Measurements from ENCODE around the gene UMPS.
A peak's percentile ranks its signal among the peaks of the same experiment; 100 is the strongest.
"Not testable (repeated sequence)": the region's sequence is repeated elsewhere in the genome, so short reads cannot be mapped to it uniquely, and the experiment has no call there.

Gene UMPS

DNA sequence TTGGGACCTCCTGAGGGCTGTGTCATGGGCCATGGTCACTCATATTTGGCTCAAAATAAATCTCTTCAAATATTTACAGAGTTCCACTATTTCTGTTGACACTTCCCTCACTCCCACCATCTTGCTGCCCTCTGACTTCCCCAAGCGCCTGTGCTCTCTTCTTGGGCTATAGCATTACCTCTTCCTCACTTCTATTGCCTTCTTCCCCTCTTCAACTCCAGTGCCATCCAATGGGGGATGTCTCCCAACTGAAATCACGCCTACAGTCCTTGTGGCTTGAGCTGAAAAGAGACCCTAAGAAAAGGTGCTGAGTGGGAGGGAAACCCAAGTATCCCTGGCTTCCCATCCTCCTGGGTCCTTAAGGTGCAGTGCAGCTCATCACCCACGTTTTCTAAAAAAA is 21.8 kb downstream of the UMPS start:
- no peak overlapping the region for H3K4me3 ChIP-seq (ENCODE audit: low read depth, low read length)
- DNase-seq (ENCODE audit: low read depth): no peak
- in situ Hi-C loops (cut with HindIII; ENCODE audit: low sequenced_read_pairs): loop anchor here (25.0 kb wide), 2 partner anchors 685 to 810 kb away; no protein-coding TSS in a partner anchor
- TF ChIP-seq, protein P1, sequence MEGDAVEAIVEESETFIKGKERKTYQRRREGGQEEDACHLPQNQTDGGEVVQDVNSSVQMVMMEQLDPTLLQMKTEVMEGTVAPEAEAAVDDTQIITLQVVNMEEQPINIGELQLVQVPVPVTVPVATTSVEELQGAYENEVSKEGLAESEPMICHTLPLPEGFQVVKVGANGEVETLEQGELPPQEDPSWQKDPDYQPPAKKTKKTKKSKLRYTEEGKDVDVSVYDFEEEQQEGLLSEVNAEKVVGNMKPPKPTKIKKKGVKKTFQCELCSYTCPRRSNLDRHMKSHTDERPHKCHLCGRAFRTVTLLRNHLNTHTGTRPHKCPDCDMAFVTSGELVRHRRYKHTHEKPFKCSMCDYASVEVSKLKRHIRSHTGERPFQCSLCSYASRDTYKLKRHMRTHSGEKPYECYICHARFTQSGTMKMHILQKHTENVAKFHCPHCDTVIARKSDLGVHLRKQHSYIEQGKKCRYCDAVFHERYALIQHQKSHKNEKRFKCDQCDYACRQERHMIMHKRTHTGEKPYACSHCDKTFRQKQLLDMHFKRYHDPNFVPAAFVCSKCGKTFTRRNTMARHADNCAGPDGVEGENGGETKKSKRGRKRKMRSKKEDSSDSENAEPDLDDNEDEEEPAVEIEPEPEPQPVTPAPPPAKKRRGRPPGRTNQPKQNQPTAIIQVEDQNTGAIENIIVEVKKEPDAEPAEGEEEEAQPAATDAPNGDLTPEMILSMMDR (IDR thresholded peaks at IDR 0.05; ENCODE audit: low read depth, low read length, missing control alignments): no peak

DNA sequence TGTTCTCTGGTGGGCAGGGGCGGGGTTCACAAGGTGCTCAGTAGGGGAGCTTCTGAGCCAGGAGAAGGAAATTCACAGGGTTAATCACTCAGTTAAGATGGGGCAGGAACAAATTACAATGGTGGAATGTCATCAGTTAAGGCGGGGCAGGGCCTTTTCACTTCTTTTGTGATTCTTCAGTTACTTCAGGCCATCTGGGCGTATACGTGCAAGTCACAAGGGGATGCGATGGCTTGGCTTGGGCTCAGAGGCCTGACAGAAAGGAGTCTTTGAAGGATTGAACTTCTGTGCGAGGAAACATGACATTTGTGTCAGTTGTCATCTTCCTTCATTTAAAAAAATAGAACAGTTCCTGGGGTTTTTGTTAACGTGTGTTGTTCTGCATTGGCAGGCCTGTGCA is 27.7 kb downstream of the UMPS start:
- not testable (repeated sequence) for H3K4me3 ChIP-seq (ENCODE audit: low read depth, low read length); DNase-seq (ENCODE audit: low read depth)
- in situ Hi-C loops (cut with HindIII; ENCODE audit: low sequenced_read_pairs): loop anchor here (25.0 kb wide), 2 partner anchors 679 to 804 kb away; no protein-coding TSS in a partner anchor

DNA sequence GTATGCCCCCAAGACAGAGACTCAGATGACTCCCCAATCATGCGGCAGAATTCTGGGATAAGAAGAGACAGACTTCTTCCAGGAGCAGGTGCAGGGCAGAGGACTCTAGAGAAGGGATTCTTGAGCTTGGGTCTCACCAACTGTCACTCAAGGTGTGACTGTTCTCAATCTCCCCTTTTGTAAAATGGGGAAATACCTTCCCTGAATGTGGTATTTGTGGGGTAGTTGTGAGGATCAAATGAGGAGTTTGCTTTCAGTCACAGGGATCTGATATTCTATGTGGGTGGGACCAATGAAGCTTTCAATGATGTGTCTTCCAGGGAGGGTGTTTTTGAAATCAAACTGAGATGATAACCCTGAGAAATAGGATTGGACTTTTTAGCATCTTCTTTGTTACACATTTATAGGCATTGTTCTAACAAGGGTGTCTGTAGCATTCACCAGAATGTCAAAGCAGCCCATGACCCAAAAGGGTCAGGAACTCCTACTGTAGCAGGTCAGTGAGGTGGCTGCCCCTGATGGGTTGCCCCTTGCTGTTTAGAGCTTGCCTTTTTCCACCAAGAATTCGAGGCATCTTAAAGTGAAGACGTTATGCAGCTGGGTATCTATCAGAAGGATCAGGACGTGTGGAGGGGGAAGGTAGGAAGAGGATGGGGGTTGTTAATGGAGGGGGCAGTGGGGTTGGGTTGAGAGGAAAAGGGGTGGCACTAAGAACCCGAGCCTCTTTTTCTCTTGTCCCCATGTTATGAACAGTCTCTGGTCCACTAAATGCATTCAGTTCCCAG is 28.8 kb downstream of the UMPS start:
- TF ChIP-seq, protein P1 (IDR thresholded peaks at IDR 0.05; ENCODE audit: low read depth, low read length, missing control alignments): no peak
- in situ Hi-C loops (cut with HindIII; ENCODE audit: low sequenced_read_pairs): loop anchor here (25.0 kb wide), 2 partner anchors 678 to 803 kb away; no protein-coding TSS in a partner anchor
- no peak overlapping the region for H3K4me3 ChIP-seq (ENCODE audit: low read depth, low read length)

DNA sequence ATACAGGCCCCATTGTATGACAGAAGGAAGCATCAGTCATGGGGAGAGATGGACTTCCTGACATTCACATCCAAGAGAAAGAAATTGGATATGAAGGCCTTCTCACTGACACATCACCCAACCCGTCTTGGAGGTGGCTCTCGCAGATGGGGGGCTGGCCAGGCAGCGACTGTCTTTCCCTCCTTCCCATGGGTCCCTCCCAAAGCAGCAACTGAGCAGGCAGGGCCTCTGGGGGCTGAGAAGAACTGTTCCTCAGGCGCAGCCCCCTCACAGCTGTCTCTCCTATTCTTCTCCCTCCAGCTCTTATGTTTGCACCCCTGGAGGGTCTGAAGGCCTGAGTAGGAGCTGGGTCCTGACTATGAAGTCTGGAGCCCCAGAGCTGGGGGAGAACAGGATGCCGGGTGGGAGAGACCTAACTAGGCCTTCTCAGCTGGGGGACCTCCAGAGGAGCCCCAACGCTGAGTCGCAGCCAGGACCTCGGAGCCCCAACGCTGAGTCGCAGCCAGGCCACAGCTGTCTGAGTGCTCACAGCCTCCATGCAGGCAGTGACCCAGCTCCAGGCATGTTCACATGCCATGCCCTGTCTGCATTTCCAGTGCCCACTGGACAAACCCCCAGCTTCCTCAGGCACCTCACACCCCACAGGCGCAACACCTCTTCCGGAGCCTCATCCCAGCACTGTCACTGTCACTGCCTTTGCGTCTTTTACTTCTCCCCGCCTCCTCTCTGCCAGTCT is 29.6 kb downstream of the UMPS start:
- no peak overlapping the region for H3K4me3 ChIP-seq (ENCODE audit: low read depth, low read length)
- in situ Hi-C loops (cut with HindIII; ENCODE audit: low sequenced_read_pairs): loop anchor here (25.0 kb wide), 2 partner anchors 677 to 802 kb away; no protein-coding TSS in a partner anchor
- DNase-seq (ENCODE audit: low read depth): no peak
- TF ChIP-seq, protein P1 (IDR thresholded peaks at IDR 0.05; ENCODE audit: low read depth, low read length, missing control alignments): no peak

More for the DNA sequence above, 28.8 kb downstream of the UMPS start:
- DNase-seq (ENCODE audit: low read depth): no peak

DNA sequence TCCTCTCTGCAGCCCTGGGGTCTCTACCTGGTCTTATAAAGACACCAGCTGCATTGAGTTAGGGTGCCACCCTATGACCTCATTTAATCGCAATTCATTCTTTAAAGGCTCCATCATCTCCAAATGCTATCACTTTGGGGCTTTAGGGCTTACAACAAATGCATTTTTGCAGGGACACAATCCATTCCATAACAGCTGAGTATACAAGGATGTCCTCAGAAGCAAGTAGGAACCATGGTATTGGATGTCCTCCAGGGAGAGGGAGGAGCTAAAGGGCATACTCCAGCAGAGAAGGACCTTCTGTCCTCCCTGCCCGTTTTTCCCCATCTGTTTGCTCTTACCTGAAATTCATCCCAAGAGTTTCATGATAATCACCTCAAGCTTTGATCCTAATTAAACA is 30.3 kb downstream of the UMPS start:
- DNase-seq (ENCODE audit: low read depth): no peak
- TF ChIP-seq, protein P1 (IDR thresholded peaks at IDR 0.05; ENCODE audit: low read depth, low read length, missing control alignments): no peak
- in situ Hi-C loops (cut with HindIII; ENCODE audit: low sequenced_read_pairs): loop anchor here (25.0 kb wide), 2 partner anchors 677 to 802 kb away; no protein-coding TSS in a partner anchor

DNA sequence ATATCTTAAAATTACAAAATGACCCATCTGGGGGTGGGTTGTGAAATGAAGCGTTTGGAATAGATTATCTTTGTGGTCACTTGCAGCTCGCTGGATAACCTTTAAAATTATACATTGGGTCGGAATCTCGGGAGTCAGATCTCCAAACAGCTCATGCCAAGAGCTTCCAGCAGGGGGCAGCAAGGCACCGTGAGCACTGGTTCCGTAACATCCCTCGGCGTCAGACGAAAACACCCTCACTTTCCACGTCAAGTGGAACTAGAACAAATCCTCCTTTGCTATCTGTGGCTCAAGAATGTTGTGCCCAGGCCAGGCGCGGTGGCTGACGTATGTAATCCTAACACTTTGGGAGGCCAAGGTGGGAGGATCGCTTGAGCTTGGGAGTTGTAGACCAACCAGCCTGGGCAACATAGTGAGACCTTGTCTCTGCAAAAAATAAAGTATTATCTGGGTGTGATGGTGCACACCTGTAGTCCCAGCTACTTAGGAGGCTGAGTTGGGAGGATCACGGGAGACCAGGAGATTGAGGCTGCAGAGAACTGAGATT is 31.1 kb downstream of the UMPS start:
- TF ChIP-seq, protein P1 (IDR thresholded peaks at IDR 0.05; ENCODE audit: low read depth, low read length, missing control alignments): peak; percentile 95
- peak; percentile 75 for DNase-seq (ENCODE audit: low read depth)
- in situ Hi-C loops (cut with HindIII; ENCODE audit: low sequenced_read_pairs): loop anchor here (25.0 kb wide), 2 partner anchors 676 to 801 kb away; no protein-coding TSS in a partner anchor
- no peak overlapping the region for H3K4me3 ChIP-seq (ENCODE audit: low read depth, low read length)

More for the DNA sequence above, 30.3 kb downstream of the UMPS start:
- H3K4me3 ChIP-seq (ENCODE audit: low read depth, low read length): no peak overlapping the region

All from astrocyte of the cerebellum (primary cell).